Activated T-cell treated with anti-CD3 and anti-CD28 coated beads for 48 hours (primary cell): ENCODE measurements around the gene FJX1.
A peak's percentile ranks its signal among the peaks of the same experiment; 100 is the strongest.

Source experiments
- DNase-seq: peaks from one replicate; pipeline ENCODE4 v3.0.0-alpha.2; 2020; ENCODE audit warnings: low read depth

Gene FJX1

GRCh38 chr11:35606206-35606605, 12.1 kb upstream of the FJX1 start:
- no peak for DNase-seq

- DNase-seq, result no peak
Observed at GRCh38 chr11:35608502-35608901, 9.8 kb upstream of the FJX1 start.

GRCh38 chr11:35609656-35610055, 8.6 kb upstream of the FJX1 start:
- DNase-seq, result no peak

- no peak for DNase-seq
Observed at GRCh38 chr11:35610631-35611030, 7.6 kb upstream of the FJX1 start.

GRCh38 chr11:35611741-35612140, 6.5 kb upstream of the FJX1 start:
- DNase-seq, result no peak

GRCh38 chr11:35614939-35615569, 3.2 kb upstream of the FJX1 start:
- DNase-seq, result no peak

- DNase-seq, result no peak
Observed at GRCh38 chr11:35615921-35616900, 2.0 kb upstream of the FJX1 start.

- no peak for DNase-seq
Observed at GRCh38 chr11:35617316-35617686, 959 bp upstream of the FJX1 start.

GRCh38 chr11:35618497-35619115, 346 bp downstream of the FJX1 start:
- peak; percentile 36 for DNase-seq

- no peak for DNase-seq
Observed at GRCh38 chr11:35619116-35619854, 1.0 kb downstream of the FJX1 start.

GRCh38 chr11:35619855-35620640, 1.8 kb downstream of the FJX1 start:
- DNase-seq, result no peak

- no peak for DNase-seq
Observed at GRCh38 chr11:35620795-35621194, 2.5 kb downstream of the FJX1 start.

GRCh38 chr11:35621620-35622019, 3.4 kb downstream of the FJX1 start:
- no peak for DNase-seq

- DNase-seq, result no peak
Observed at GRCh38 chr11:35622070-35622469, 3.8 kb downstream of the FJX1 start.

GRCh38 chr11:35623621-35624168, 5.4 kb downstream of the FJX1 start:
- DNase-seq, result no peak

GRCh38 chr11:35624316-35624715, 6.1 kb downstream of the FJX1 start:
- no peak for DNase-seq

GRCh38 chr11:35624781-35625180, 6.5 kb downstream of the FJX1 start:
- DNase-seq, result no peak

- DNase-seq, result no peak
Observed at GRCh38 chr11:35626501-35626900, 8.2 kb downstream of the FJX1 start.

- DNase-seq, result no peak
Observed at GRCh38 chr11:35629511-35629910, 11.3 kb downstream of the FJX1 start.

GRCh38 chr11:35629914-35630313, 11.7 kb downstream of the FJX1 start:
- no peak for DNase-seq

GRCh38 chr11:35631891-35632290, 13.6 kb downstream of the FJX1 start:
- no peak for DNase-seq
